Measurements from ENCODE around the gene KCNIP4. TPM values are rescaled to one million over a fixed set of nuclear protein-coding genes. Genes with fewer than 3 reads are reported as not detected.

Gene KCNIP4
- total and polyA plus RNA-seq, 2 of the 4 experiments (the other 2 are of a cell fraction) = not detected

- Histone ChIP-seq H3K27ac (ENCODE audit: insufficient read depth, low read length) (no peak overlapping the region), H3K9me3 (ENCODE audit: control insufficient read depth, insufficient read depth, low read length) (no peaks in the 10 kb centered on the region), H3K23ac (ENCODE audit: low read depth, low read length) (no peak overlapping the region), H2AK9ac (replicated peaks; ENCODE audit: low read depth, low read length, poor library complexity) (no peak overlapping the region), H2BK120ac (ENCODE audit: low read depth, low read length) (no peak overlapping the region), H3K9me1 (ENCODE audit: insufficient read depth, low read length) (no peaks in the 10 kb centered on the region), H4K5ac (ENCODE audit: low read depth, low read length) (no peak overlapping the region), H3K56ac (ENCODE audit: extremely low read depth, insufficient read depth, low read length) (no peak overlapping the region), H3K4me3 (ENCODE audit: insufficient read depth, low read depth, low read length) (no peak overlapping the region), H2AFZ (replicated peaks; ENCODE audit: low read length, poor library complexity) (no peak overlapping the region), H3K9ac (ENCODE audit: low read depth, low read length) (no peak overlapping the region), H2BK20ac (ENCODE audit: low read depth, low read length) (no peak overlapping the region), H3K36me3 (ENCODE audit: control insufficient read depth, insufficient read depth, low read length) (no peaks in the 10 kb centered on the region), H3K4ac (ENCODE audit: low read depth, low read length) (no peak overlapping the region), H2BK5ac (ENCODE audit: low read depth, low read length, poor library complexity, severe bottlenecking) (no peak overlapping the region), H4K20me1 (ENCODE audit: insufficient read depth, low read length) (no peaks in the 10 kb centered on the region), H3K14ac (replicated peaks; ENCODE audit: low read depth, low read length) (no peak overlapping the region), H2BK15ac (ENCODE audit: low read depth, low read length) (no peak overlapping the region), H3K79me1 (ENCODE audit: low read depth in 1 of 2, low read length in 2 of 2) (no peaks in the 10 kb centered on the region), H3K4me2 (ENCODE audit: low read depth, low read length) (peak overlapping the region; percentile 19; the same call in 1 of the 2 replicates), H3K4me1 (ENCODE audit: control insufficient read depth, insufficient read depth, low read length) (no peaks in the 10 kb centered on the region), H3K18ac (ENCODE audit: low read depth, low read length) (no peak overlapping the region), H3K27me3 (ENCODE audit: control insufficient read depth, insufficient read depth, low read length) (no peaks in the 10 kb centered on the region), H4K8ac (ENCODE audit: low read depth in 2 of 2, low read length in 2 of 2) (no peak overlapping the region), H4K91ac (ENCODE audit: insufficient read depth, low read depth, low read length) (no peak overlapping the region), H2AK5ac (ENCODE audit: low read depth, low read length) (no peak overlapping the region)
- BruUV-seq (replicated peaks) = no TSS peak
- in situ Hi-C loops (cut with MboI; ENCODE audit: low sequenced_read_pairs) = loop anchor here (25.0 kb wide), 1 partner anchor 256 kb away; no protein-coding TSS in a partner anchor
- WGBS, 2 experiments (ENCODE audit: extremely low coverage in 2 of 2, insufficient read length in 1 of 2) = no CpG with 5 or more reads among the region's 6 CpGs
- intact Hi-C loops (cut with micrococcal nuclease) = loop anchor here (1.0 to 5.0 kb wide), 2 partner anchors 256 to 995 kb away; no protein-coding TSS in a partner anchor
- POLR2A ChIA-PET (ENCODE audit: unreplicated experiment) = no interaction called here
- ATAC-seq (ENCODE audit: low read depth) (peak; percentile 79), DNase-seq (peak; percentile 52)
- dilution Hi-C loops (cut with HindIII; ENCODE audit: low sequenced_read_pairs, unreplicated experiment) = no loop called here
- CTCF ChIA-PET = interaction anchor here (2.4 kb wide), 1 partner anchor 995 kb away, joined by 13 read pairs; no protein-coding TSS in a partner anchor
- TF ChIP-seq RAD21 (IDR thresholded peaks at IDR 0.05; ENCODE audit: low read length) (peak; percentile 78), MXI1 (IDR thresholded peaks at IDR 0.05; ENCODE audit: borderline replicate concordance, low read depth, low read length) (no peak), RFX5 (IDR thresholded peaks at IDR 0.05; ENCODE audit: low read depth, low read length) (no peak), SMC3 (IDR thresholded peaks at IDR 0.05; ENCODE audit: low read depth, low read length) (peak; percentile 50), CTCF (conservative IDR thresholded peaks at IDR 0.05; ENCODE audit: low read depth, low read length) (peak; percentile 79), CHD1 (IDR thresholded peaks at IDR 0.05; ENCODE audit: low read depth, low read length) (no peak), ELK1 (IDR thresholded peaks at IDR 0.05; ENCODE audit: borderline replicate concordance, low read depth, low read length) (no peak), CEBPB (IDR thresholded peaks at IDR 0.05; ENCODE audit: low read depth, low read length) (no peak), MAZ (IDR thresholded peaks at IDR 0.05; ENCODE audit: borderline replicate concordance, low read depth, low read length) (no peak), BHLHE40 (IDR thresholded peaks at IDR 0.05; ENCODE audit: low read depth, low read length) (no peak), RCOR1 (IDR thresholded peaks at IDR 0.05; ENCODE audit: insufficient replicate concordance, low read length) (no peak), NFE2L2 (IDR thresholded peaks at IDR 0.05; ENCODE audit: low read depth, low read length) (no peak), USF2 (IDR thresholded peaks at IDR 0.05; ENCODE audit: low read depth, low read length) (no peak)
Observed at GRCh38 chr4:21768349-21769310, 179.9 kb downstream of the KCNIP4 start.
